22Rv1 (cell line): ENCODE results near the gene FLT4.

Experiments used
- CTCF ChIP-seq: fragments of 450-650 bp; IDR thresholded peaks from 2 replicates; pipeline ENCODE4 v1.5.1; 2017; ENCODE audit warnings: mild to moderate bottlenecking
- ZFX ChIP-seq: fragments of 450-650 bp; IDR thresholded peaks from 2 replicates; pipeline ENCODE4 v1.6.1; 2017; ENCODE audit warnings: antibody characterized with exemption, borderline replicate concordance

GRCh38 chr5:180611140-180611850, 38.1 kb downstream of the FLT4 start:
- TF ChIP-seq CTCF (peak; percentile 64), ZFX (no peak)
